Measurements from ENCODE around the gene PCDH9.

DNA sequence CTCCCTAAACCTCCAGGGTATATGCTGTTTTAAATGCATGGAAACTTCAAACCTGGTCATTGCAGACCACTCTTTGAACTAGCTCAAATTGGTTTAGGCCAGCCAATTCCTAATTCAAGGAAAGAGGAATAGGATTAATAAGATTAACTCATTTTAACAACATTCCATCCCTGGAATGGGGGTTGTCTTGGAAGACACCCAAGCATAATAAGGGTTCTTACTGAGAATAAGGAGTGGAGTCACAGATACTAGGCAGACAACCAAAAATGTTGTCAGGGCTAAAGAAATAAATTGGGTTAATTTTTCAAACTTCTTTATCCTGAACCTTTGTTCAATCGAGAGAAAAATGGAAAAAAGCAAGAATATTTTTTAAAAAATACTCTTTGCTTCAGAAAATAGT lies 186.2 kb downstream of the PCDH9 start:
- TF ChIP-seq, protein P1, sequence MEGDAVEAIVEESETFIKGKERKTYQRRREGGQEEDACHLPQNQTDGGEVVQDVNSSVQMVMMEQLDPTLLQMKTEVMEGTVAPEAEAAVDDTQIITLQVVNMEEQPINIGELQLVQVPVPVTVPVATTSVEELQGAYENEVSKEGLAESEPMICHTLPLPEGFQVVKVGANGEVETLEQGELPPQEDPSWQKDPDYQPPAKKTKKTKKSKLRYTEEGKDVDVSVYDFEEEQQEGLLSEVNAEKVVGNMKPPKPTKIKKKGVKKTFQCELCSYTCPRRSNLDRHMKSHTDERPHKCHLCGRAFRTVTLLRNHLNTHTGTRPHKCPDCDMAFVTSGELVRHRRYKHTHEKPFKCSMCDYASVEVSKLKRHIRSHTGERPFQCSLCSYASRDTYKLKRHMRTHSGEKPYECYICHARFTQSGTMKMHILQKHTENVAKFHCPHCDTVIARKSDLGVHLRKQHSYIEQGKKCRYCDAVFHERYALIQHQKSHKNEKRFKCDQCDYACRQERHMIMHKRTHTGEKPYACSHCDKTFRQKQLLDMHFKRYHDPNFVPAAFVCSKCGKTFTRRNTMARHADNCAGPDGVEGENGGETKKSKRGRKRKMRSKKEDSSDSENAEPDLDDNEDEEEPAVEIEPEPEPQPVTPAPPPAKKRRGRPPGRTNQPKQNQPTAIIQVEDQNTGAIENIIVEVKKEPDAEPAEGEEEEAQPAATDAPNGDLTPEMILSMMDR (conservative IDR thresholded peaks at IDR 0.05; ENCODE audit: low read depth in 2 of 2), result no peak
- no peak for TF ChIP-seq POLR2AphosphoS5 (IDR thresholded peaks at IDR 0.05; ENCODE audit: low read depth)
- TF ChIP-seq EZH2 (IDR thresholded peaks at IDR 0.05; ENCODE audit: low read depth, unreplicated experiment), result no peak
- no peak for TF ChIP-seq NANOG (IDR thresholded peaks at IDR 0.05; ENCODE audit: borderline replicate concordance)
- TF ChIP-seq, protein P2, sequence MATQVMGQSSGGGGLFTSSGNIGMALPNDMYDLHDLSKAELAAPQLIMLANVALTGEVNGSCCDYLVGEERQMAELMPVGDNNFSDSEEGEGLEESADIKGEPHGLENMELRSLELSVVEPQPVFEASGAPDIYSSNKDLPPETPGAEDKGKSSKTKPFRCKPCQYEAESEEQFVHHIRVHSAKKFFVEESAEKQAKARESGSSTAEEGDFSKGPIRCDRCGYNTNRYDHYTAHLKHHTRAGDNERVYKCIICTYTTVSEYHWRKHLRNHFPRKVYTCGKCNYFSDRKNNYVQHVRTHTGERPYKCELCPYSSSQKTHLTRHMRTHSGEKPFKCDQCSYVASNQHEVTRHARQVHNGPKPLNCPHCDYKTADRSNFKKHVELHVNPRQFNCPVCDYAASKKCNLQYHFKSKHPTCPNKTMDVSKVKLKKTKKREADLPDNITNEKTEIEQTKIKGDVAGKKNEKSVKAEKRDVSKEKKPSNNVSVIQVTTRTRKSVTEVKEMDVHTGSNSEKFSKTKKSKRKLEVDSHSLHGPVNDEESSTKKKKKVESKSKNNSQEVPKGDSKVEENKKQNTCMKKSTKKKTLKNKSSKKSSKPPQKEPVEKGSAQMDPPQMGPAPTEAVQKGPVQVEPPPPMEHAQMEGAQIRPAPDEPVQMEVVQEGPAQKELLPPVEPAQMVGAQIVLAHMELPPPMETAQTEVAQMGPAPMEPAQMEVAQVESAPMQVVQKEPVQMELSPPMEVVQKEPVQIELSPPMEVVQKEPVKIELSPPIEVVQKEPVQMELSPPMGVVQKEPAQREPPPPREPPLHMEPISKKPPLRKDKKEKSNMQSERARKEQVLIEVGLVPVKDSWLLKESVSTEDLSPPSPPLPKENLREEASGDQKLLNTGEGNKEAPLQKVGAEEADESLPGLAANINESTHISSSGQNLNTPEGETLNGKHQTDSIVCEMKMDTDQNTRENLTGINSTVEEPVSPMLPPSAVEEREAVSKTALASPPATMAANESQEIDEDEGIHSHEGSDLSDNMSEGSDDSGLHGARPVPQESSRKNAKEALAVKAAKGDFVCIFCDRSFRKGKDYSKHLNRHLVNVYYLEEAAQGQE (IDR thresholded peaks at IDR 0.05; ENCODE audit: unreplicated experiment), result no peak
- TF ChIP-seq ZNF114 (CRISPR knock-in tag; IDR thresholded peaks at IDR 0.05), result no peak
- no peak for TF ChIP-seq CREB1 (CRISPR knock-in tag; IDR thresholded peaks at IDR 0.05; ENCODE audit: low read depth)
- TF ChIP-seq STAT1 (IDR thresholded peaks at IDR 0.05; ENCODE audit: unreplicated experiment), result no peak

Data from GM23338 (cell line).